Calu3 (cell line): Measurements from ENCODE around the gene COASY. TPM values are rescaled to one million over a fixed set of nuclear protein-coding genes. Genes with fewer than 3 reads are reported as not detected.
"Not testable (repeated sequence)": the region's sequence is repeated elsewhere in the genome, so short reads cannot be mapped to it uniquely, and the experiment has no call there.

Experiments used
- BruUV-seq: library from RNA; stranded (reverse); fragments of 400-500 nt; replicated peaks from 2 replicates; lab custom pipeline; 2021; lab: Mats Ljungman, UMichigan
- CTCF ChIA-PET: fragments of 300-600 bp; sonication (Branson Sonifier 250); formaldehyde crosslinking; loops from one replicate; lab custom pipeline; 2022; ENCODE audit warnings: antibody characterized with exemption; lab: Charles Lee
- DNase-seq: peaks from one replicate; pipeline ENCODE4 v3.0.0; 2022
- H3K27ac Mint-ChIP-seq: one replicate; pipeline ENCODE4 v1.8.0; 2022; ENCODE audit warnings: mixed read lengths; ENCODE audit not compliant: unreplicated experiment
- H3K27me3 Mint-ChIP-seq: one replicate; pipeline ENCODE4 v1.8.0; 2022; ENCODE audit warnings: mixed read lengths; ENCODE audit not compliant: unreplicated experiment
- H3K36me3 Mint-ChIP-seq: one replicate; pipeline ENCODE4 v1.8.0; 2022; ENCODE audit warnings: mild to moderate bottlenecking, moderate library complexity, mixed read lengths; ENCODE audit not compliant: insufficient read depth, unreplicated experiment
- H3K4me1 Mint-ChIP-seq: one replicate; pipeline ENCODE4 v1.8.0; 2022; ENCODE audit warnings: mild to moderate bottlenecking, low read depth, mixed read lengths; ENCODE audit not compliant: unreplicated experiment
- H3K4me3 Mint-ChIP-seq: one replicate; pipeline ENCODE4 v1.8.0; 2022; ENCODE audit warnings: mild to moderate bottlenecking, low read depth, moderate library complexity, mixed read lengths; ENCODE audit not compliant: unreplicated experiment
- H3K9me3 Mint-ChIP-seq: one replicate; pipeline ENCODE4 v1.8.0; 2022; ENCODE audit warnings: low read depth, mixed read lengths; ENCODE audit not compliant: unreplicated experiment
- intact Hi-C: fragments of 100-400 bp; cut with micrococcal nuclease; formaldehyde crosslinking; loops from one replicate; pipeline ENCODE4 v1.10.0; 2022; ENCODE audit not compliant: unreplicated experiment
- total RNA-seq: library from RNA; stranded (reverse); gene quantifications from 2 replicates; pipeline ENCODE4 v1.2.3, GENCODE V29; 2022
- TF ChIP-seq, protein P1 (sequence below): fragments of 200-600 bp; IDR thresholded peaks from one replicate; pipeline ENCODE4 v1.8.0; 2022; ENCODE audit warnings: antibody characterized with exemption; ENCODE audit not compliant: unreplicated experiment

COASY gene
- total RNA-seq, 1 experiment from 2014 or later: 163 TPM

DNA sequence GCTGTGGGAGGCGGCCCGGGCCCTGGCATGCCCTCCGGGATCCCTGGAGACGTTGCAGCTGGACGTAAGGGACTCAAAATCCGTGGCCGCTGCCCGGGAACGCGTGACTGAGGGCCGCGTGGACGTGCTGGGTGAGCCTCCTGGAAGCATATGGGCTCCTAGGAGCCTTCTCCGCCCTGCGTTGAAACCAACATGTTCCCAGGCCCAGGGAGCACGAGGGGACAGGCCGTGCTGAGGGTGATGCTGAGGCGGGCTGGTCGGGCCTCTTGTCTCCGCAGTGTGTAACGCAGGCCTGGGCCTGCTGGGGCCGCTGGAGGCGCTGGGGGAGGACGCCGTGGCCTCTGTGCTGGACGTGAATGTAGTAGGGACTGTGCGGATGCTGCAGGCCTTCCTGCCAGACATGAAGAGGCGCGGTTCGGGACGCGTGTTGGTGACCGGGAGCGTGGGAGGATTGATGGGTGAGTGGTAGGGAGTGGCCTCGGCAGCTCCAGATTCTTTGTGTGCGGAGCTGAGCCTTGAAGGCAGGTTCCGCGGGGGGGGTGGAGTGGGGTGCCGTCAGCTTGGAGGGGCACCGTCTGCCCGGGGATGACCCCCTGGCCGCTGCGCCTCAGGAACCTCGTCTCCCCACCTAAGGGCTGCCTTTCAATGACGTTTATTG lies 8.7 kb upstream of the COASY start:
- Mint-ChIP-seq H3K4me1 (peaks cover 26% of the 10 kb centered on the region), H3K27ac (no peak overlapping the region), H3K27me3 (no peaks in the 10 kb centered on the region), H3K9me3 (no peaks in the 10 kb centered on the region), H3K4me3 (peak overlapping the region; percentile 92), H3K36me3 (peaks cover 42% of the 10 kb centered on the region)
- TF ChIP-seq, protein P1, sequence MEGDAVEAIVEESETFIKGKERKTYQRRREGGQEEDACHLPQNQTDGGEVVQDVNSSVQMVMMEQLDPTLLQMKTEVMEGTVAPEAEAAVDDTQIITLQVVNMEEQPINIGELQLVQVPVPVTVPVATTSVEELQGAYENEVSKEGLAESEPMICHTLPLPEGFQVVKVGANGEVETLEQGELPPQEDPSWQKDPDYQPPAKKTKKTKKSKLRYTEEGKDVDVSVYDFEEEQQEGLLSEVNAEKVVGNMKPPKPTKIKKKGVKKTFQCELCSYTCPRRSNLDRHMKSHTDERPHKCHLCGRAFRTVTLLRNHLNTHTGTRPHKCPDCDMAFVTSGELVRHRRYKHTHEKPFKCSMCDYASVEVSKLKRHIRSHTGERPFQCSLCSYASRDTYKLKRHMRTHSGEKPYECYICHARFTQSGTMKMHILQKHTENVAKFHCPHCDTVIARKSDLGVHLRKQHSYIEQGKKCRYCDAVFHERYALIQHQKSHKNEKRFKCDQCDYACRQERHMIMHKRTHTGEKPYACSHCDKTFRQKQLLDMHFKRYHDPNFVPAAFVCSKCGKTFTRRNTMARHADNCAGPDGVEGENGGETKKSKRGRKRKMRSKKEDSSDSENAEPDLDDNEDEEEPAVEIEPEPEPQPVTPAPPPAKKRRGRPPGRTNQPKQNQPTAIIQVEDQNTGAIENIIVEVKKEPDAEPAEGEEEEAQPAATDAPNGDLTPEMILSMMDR: no peak
- DNase-seq: no peak
- no TSS peak for BruUV-seq
- intact Hi-C loops: no loop called here
- CTCF ChIA-PET: interaction anchor here (0.8 kb wide), 1 partner anchor 14 kb away, joined by 3 read pairs; no protein-coding TSS in a partner anchor

DNA sequence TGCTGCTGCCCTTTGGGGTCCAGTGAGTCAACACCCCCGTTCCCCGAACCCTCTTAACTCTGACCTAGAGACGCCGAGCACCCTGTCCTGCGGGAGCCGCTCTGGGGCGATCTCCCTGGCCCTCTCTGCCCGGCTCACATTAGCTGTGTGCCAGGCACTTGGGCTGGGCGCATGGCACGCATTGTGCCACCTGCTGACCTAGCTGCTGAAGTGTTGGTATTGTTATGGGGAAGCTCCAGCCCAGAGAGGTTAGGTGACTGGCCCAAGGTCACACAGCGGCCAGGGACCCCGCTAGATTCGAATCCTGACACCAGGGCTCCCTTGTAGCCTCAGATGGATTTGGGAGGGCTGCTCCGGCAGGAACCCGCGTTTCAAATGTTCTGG lies 8.1 kb upstream of the COASY start:
- H3K9me3 Mint-ChIP-seq: no peaks in the 10 kb centered on the region
- DNase-seq: no peak
- no TSS peak for BruUV-seq
- CTCF ChIA-PET: interaction anchor here (0.8 to 1.8 kb wide), 4 partner anchors 12 to 25 kb away, joined by 3 to 5 read pairs (median 4); no protein-coding TSS in a partner anchor
- H3K4me3 Mint-ChIP-seq: peak overlapping the region; percentile 92
- peaks cover 41% of the 10 kb centered on the region for H3K36me3 Mint-ChIP-seq
- H3K27ac Mint-ChIP-seq: peak overlapping the region; percentile 83
- TF ChIP-seq, protein P1: no peak
- H3K27me3 Mint-ChIP-seq: no peaks in the 10 kb centered on the region
- intact Hi-C loops: no loop called here
- H3K4me1 Mint-ChIP-seq: peaks cover 22% of the 10 kb centered on the region

DNA sequence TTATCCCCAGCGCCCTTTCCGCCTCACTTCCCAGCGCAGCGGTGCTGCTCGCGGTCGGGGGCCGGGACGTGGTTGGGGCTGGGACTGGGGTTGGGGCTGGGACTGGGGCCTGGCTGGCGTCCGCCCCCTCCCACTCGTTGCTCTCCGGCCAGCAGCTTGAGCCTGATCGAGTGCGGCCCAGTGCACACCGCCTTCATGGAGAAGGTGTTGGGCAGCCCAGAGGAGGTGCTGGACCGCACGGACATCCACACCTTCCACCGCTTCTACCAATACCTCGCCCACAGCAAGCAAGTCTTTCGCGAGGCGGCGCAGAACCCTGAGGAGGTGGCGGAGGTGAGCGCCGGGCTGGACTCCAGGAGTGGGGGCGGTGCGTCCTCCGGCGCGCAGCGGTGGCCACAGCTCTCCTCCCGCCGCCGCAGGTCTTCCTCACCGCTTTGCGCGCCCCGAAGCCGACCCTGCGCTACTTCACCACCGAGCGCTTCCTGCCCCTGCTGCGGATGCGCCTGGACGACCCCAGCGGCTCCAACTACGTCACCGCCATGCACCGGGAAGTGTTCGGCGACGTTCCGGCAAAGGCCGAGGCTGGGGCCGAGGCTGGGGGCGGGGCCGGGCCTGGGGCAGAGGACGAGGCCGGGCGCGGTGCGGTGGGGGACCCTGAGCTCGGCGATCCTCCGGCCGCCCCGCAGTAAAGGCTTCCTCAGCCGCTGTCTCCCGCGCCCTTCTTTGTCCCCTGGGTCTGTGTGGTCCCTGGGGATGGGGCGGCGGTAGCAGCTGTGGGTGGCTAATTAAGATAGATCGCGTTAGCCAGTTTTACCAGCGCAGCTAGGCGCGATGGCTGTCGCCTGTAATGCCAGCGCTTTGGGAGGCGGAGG lies 7.5 kb upstream of the COASY start:
- CTCF ChIA-PET: interaction anchor here (0.5 to 1.8 kb wide), 7 partner anchors 13 to 209 kb away, joined by 3 to 5 read pairs (median 4); no protein-coding TSS in a partner anchor
- TSS peak; percentile 46 for BruUV-seq
- Mint-ChIP-seq H3K4me1 (peaks cover 15% of the 10 kb centered on the region), H3K27me3 (no peaks in the 10 kb centered on the region), H3K4me3 (peak overlapping the region; percentile 92), H3K36me3 (peaks cover 41% of the 10 kb centered on the region), H3K9me3 (no peaks in the 10 kb centered on the region), H3K27ac (peak overlapping the region; percentile 83)
- TF ChIP-seq, protein P1: no peak
- DNase-seq: peak; percentile 95
- intact Hi-C loops: no loop called here

DNA sequence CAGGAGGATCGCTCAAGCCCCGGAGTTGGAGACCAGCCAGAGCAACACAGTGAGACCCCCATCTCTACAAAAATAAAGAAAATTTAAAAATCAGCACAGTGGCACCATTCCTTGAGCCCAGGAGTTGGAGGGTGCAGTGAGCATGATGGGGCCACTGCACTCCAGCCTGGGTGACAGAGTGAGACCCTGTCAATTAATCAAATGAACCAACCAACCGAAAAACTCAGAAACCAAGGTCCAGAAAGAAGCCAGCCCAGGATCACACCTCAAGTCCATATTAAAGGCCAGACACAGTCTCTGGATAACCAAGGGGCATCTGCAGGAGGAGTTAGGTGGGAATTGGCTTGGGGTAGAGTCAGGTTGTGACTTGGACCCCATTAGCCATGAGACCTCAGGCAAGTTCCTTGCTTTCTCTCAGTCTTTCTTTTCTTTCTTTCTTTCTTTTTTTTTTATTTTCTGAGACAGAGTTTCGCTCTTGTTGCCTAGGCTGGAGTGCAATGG lies 6.8 kb upstream of the COASY start:
- H3K4me1 Mint-ChIP-seq: peaks cover 14% of the 10 kb centered on the region
- H3K27me3 Mint-ChIP-seq: no peaks in the 10 kb centered on the region
- peak overlapping the region; percentile 92 for H3K4me3 Mint-ChIP-seq
- intact Hi-C loops: no loop called here
- peak overlapping the region; percentile 83 for H3K27ac Mint-ChIP-seq
- no peak for DNase-seq
- H3K9me3 Mint-ChIP-seq: no peaks in the 10 kb centered on the region
- TSS peak; percentile 92 for BruUV-seq
- CTCF ChIA-PET: interaction anchor here (0.6 to 1.8 kb wide), 6 partner anchors 13 to 208 kb away, joined by 3 to 5 read pairs (median 4); no protein-coding TSS in a partner anchor
- TF ChIP-seq, protein P1: no peak
- peaks cover 41% of the 10 kb centered on the region for H3K36me3 Mint-ChIP-seq

DNA sequence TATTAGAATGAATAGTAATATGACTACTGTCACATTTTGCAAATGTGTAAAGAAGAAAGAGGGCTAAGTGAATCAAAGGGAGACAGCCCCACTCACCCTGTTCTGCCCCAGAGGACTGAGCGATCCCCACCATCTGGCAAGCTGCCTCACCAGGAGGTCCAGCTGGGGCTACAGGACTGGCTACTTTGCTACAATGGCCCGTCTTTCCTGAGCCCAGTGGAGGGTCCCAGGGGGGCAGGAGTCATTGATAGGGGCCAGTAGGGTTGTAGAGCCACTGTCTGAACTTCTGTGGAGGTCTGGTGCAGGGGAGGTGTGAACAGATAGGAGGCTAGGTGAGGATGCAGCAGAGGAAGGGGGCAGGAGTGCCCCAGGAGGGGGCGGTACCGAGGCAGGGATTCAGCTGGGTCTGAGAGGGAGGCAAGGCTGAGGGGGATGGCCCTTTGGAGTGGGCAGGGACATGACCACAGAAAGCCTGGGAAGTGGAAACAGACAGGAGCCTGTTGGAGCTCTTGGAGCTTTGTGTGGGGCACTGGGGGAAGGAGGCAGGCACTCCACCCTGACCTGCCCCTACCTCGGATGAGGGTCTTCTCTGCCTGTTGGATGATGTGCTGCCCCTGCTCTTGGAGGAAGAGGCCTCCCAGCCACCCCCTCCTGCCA lies 5.9 kb upstream of the COASY start:
- H3K9me3 Mint-ChIP-seq, H3K27me3 Mint-ChIP-seq, H3K27ac Mint-ChIP-seq, BruUV-seq, intact Hi-C loops: not testable (repeated sequence)
- Mint-ChIP-seq H3K4me1 (peaks cover 14% of the 10 kb centered on the region), H3K36me3 (peaks cover 50% of the 10 kb centered on the region), H3K4me3 (peak overlapping the region; percentile 92)
- DNase-seq: peak; percentile 32
- CTCF ChIA-PET: interaction anchor here (0.7 kb wide), 1 partner anchor 19 kb away, joined by 3 read pairs; no protein-coding TSS in a partner anchor
